GM12878 (cell line): ENCODE results near the gene MZB1. TPM values are rescaled to one million over a fixed set of nuclear protein-coding genes. Genes with fewer than 3 reads are reported as not detected.

Experiments
- ATAC-seq: fragments of 200-7000 bp; cut with Tn5 transposase; 3 replicates; pipeline ENCODE4 v1.9.1; 2020; ENCODE audit warnings: mild to moderate bottlenecking, moderate library complexity
- BruUV-seq: library from RNA; stranded (reverse); fragments of 400-500 nt; replicated peaks from 2 replicates; lab custom pipeline; 2021; lab: Mats Ljungman, UMichigan
- CTCF ChIA-PET: fragments of 300-600 bp; sonication (Branson Sonifier 250); formaldehyde crosslinking; extraction: SDS; loops from one replicate; lab custom pipeline; 2021; ENCODE audit warnings: inconsistent platforms; lab: Yijun Ruan, JAX
- POLR2A ChIA-PET: fragments of 350-600 bp; formaldehyde crosslinking; extraction: SDS; loops from one replicate; lab custom pipeline; 2021; ENCODE audit warnings: inconsistent platforms; lab: Charles Lee
- RAD21 ChIA-PET: fragments of 300-600 bp; sonication (Branson Sonifier 250); formaldehyde crosslinking; loops from one replicate; lab custom pipeline; 2023; ENCODE audit warnings: antibody characterized with exemption; ENCODE audit not compliant: unreplicated experiment; lab: Charles Lee
- SMC1A ChIA-PET: fragments of 300-600 bp; sonication (Branson Sonifier 250); formaldehyde crosslinking; loops from one replicate; lab custom pipeline; 2023; ENCODE audit not compliant: unreplicated experiment, uncharacterized antibody; lab: Charles Lee
- DNase-seq: peaks from one replicate; pipeline ENCODE4 v3.0.0-alpha.2; 2011; ENCODE audit warnings: low read depth, low spot score
- FAIRE-seq: peaks from 3 replicates; lab custom pipeline; 2011; peaks lifted over from hg19 to GRCh38; lab: Jason Lieb, UNC
- H2AFZ ChIP-seq: 2 replicates; pipeline ENCODE4 v1.6.0; 2011; ENCODE audit warnings: low read depth, low read length, control low read depth; ENCODE audit not compliant: control insufficient read depth
- H3K27ac ChIP-seq: 2 replicates; pipeline ENCODE4 v1.5.1; 2011; ENCODE audit warnings: control low read depth; ENCODE audit not compliant: control insufficient read depth, insufficient read depth
- H3K27me3 ChIP-seq, 2 experiments: replicated peaks in 1 of 2; 2 replicates each; pipeline versions ENCODE4 v1.6.0 to v1.6.1; 2011; ENCODE audit warnings: low read length in 1 of 2; ENCODE audit not compliant: control insufficient read depth in 2 of 2, insufficient read depth in 2 of 2
- H3K36me3 ChIP-seq, 2 experiments: 2 replicates each; pipeline ENCODE4 v1.5.1; 2011; ENCODE audit warnings: low read length in 1 of 2; ENCODE audit not compliant: control insufficient read depth in 2 of 2, insufficient read depth in 2 of 2
- H3K4me1 ChIP-seq: 2 replicates; pipeline ENCODE4 v1.6.1; 2011; ENCODE audit warnings: mild to moderate bottlenecking, low read length, moderate library complexity, mixed read lengths; ENCODE audit not compliant: control insufficient read depth, insufficient read depth
- H3K4me2 ChIP-seq: 2 replicates; pipeline ENCODE4 v1.6.0; 2011; ENCODE audit warnings: control low read depth; ENCODE audit not compliant: control insufficient read depth, insufficient read depth
- H3K4me3 ChIP-seq: fragments of 200-600 bp; sonication (generic); 2 replicates; pipeline ENCODE4 v1.5.1; 2016
- H3K79me2 ChIP-seq: 2 replicates; pipeline ENCODE4 v1.6.0; 2011; ENCODE audit warnings: low read length; ENCODE audit not compliant: control insufficient read depth, insufficient read depth
- H3K9ac ChIP-seq: 2 replicates; pipeline ENCODE4 v1.8.0; 2011; ENCODE audit warnings: low read length, control low read depth, mixed read lengths; ENCODE audit not compliant: control insufficient read depth, insufficient read depth
- H3K9me3 ChIP-seq: replicated peaks from 3 replicates; pipeline ENCODE4 v1.5.1; 2011; ENCODE audit warnings: mild to moderate bottlenecking, low read length; ENCODE audit not compliant: control insufficient read depth, insufficient read depth
- H4K20me1 ChIP-seq: 2 replicates; pipeline ENCODE4 v1.6.0; 2011; ENCODE audit not compliant: control insufficient read depth, insufficient read depth
- ATF7 ChIP-seq: fragments of 450-650 bp; IDR thresholded peaks from 2 replicates; pipeline ENCODE4 v1.6.1; 2016; ENCODE audit warnings: low read depth, mild to moderate bottlenecking
- SRF ChIP-seq, 2 experiments: IDR thresholded peaks; 2 replicates each; pipeline ENCODE4 v1.6.1; 2011; ENCODE audit warnings: low read depth in 2 of 2, low read length in 2 of 2, mild to moderate bottlenecking in 1 of 2, moderate library complexity in 1 of 2
- TBL1XR1 ChIP-seq: IDR thresholded peaks from 2 replicates; pipeline ENCODE4 v1.6.1; 2012; ENCODE audit warnings: low read depth, low read length, improper control_type of control experiment
- TCF3 ChIP-seq: IDR thresholded peaks from 2 replicates; pipeline ENCODE4 v1.6.1; 2012; ENCODE audit warnings: low read depth, mild to moderate bottlenecking, low read length, borderline replicate concordance; ENCODE audit not compliant: insufficient read depth
- ZNF217 ChIP-seq: fragments of 450-650 bp; IDR thresholded peaks from 2 replicates; pipeline ENCODE4 v1.6.1; 2017; ENCODE audit warnings: antibody characterized with exemption, mild to moderate bottlenecking
- ZNF24 ChIP-seq: fragments of 450-650 bp; IDR thresholded peaks from 2 replicates; pipeline ENCODE4 v1.6.1; 2017; ENCODE audit warnings: antibody characterized with exemption, mild to moderate bottlenecking
- ZZZ3 ChIP-seq: IDR thresholded peaks from 2 replicates; pipeline ENCODE4 v1.6.1; 2011; ENCODE audit warnings: low read depth; ENCODE audit not compliant: control insufficient read depth, insufficient read length
- WGBS: methylation state at CpG from one replicate; pipeline ENCODE4 v1.1.6; 2016; ENCODE audit warnings: low lambda C conversion rate; ENCODE audit not compliant: insufficient replicate concordance, insufficient coverage; ENCODE audit errors: missing lambda C conversion rate; 5-methylcytosine and 5-hydroxymethylcytosine counted together
- in situ Hi-C: fragments of 300-500 bp; cut with MboI; formaldehyde crosslinking; loops from 9 replicates; pipeline ENCODE4 v1.14.3; 2018; ENCODE audit warnings: mixed read lengths
- intact Hi-C: fragments of 100-400 bp; cut with micrococcal nuclease; formaldehyde crosslinking; loops from one replicate; pipeline ENCODE4 v1.14.2; 2022; ENCODE audit not compliant: unreplicated experiment
- polyA plus RNA-seq, 11 experiments: library from polyadenylated mRNA; depleted of rRNA in 4 of 11; unstranded in 6 of 11; stranded (reverse) in 5 of 11; fragments of >200 nt; fragmentation: Nextera tagmentation in 4 of 11; fragmentation: Illumina TruSeq in 1 of 11; extraction: Ambion mirVana in 4 of 11; extraction: Trizol in 1 of 11; gene quantifications; 1 replicate in 1 of 11; 2 replicates in 10 of 11; pipeline versions ENCODE4 v1.2.1 to v1.2.3, GENCODE V29; 2011 to 2016; ENCODE audit warnings: inconsistent platforms in 2 of 11, missing spikeins in 2 of 11, low read depth in 1 of 11
- total RNA-seq, 4 experiments: library from RNA; depleted of rRNA in 3 of 4; stranded (reverse); fragments of >200 nt in 3 of 4; fragmentation: Illumina TruSeq in 1 of 4; extraction: Trizol in 1 of 4; gene quantifications; 2 replicates each; pipeline versions ENCODE4 v1.2.1 to v1.2.3, GENCODE V29; 2013 to 2021
- TF ChIP-seq, protein P1 (sequence below): fragments of 450-650 bp; IDR thresholded peaks from 2 replicates; pipeline ENCODE4 v1.6.1; 2018; ENCODE audit warnings: borderline replicate concordance, mild to moderate bottlenecking; ENCODE audit not compliant: partially characterized antibody
- TF ChIP-seq, protein P2 (sequence below): fragments of 450-650 bp; IDR thresholded peaks from 2 replicates; pipeline ENCODE4 v1.6.1; 2017; ENCODE audit warnings: mild to moderate bottlenecking, moderate library complexity
- TF ChIP-seq, protein P3 (sequence below): IDR thresholded peaks from 2 replicates; pipeline ENCODE4 v1.6.1; 2011; ENCODE audit warnings: mild to moderate bottlenecking, low read depth, low read length, moderate library complexity; ENCODE audit not compliant: insufficient replicate concordance
- TF ChIP-seq, protein P4 (sequence below): fragments of 450-650 bp; formaldehyde crosslinking; IDR thresholded peaks from 2 replicates; pipeline ENCODE4 v1.4.0; 2022; ENCODE audit warnings: mild to moderate bottlenecking, moderate library complexity

The MZB1 gene
- total and polyA plus RNA-seq, 10 of the 15 experiments (the other 5 are each of a cell fraction or from before 2014, with no cell fraction given): 19.3 to 406 (median 188) TPM

DNA sequence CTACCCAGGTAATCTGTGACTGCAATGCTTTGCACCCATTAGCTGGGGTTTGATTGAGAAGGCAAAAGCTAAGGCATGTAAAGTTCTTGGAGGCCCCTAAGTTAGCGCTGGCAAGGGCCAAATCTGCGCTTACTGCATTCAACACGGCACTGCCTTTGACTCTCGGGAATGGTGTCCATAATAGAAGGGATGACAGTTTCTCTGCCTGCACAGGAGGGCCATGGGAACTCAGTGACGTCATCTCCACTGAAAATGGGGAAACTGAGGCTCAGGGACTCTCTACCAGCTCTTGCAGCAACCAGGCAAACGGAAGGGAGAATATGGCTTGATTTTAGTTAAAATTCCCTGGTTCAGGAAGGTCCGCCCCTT is 13.7 kb upstream of the MZB1 start:
- H2AFZ ChIP-seq: peak overlapping the region; percentile 70
- FAIRE-seq (no peak), DNase-seq (no peak), ATAC-seq (no peak)
- WGBS: 5% methylated on average over 7 of the region's 7 CpGs
- CTCF ChIA-PET: interaction anchor here (0.7 to 3.5 kb wide), 17 partner anchors 8 to 248 kb away, joined by 3 to 26 read pairs (median 4); partner anchors contain the start of genes DNAJC18, MATR3 and MZB1
- SMC1A ChIA-PET: interaction anchor here (1.0 to 5.0 kb wide), 9 partner anchors 11 to 131 kb away, joined by 3 to 19 read pairs (median 6); partner anchors contain the start of genes MZB1 and PAIP2
- intact Hi-C loops (no loop called here), in situ Hi-C loops (no loop called here)
- RAD21 ChIA-PET: interaction anchor here (0.7 to 3.1 kb wide), 11 partner anchors 12 to 152 kb away, joined by 3 to 17 read pairs (median 7); partner anchors contain the start of genes DNAJC18, MZB1 and PAIP2
- POLR2A ChIA-PET: interaction anchor here (0.5 to 7.0 kb wide), 12 partner anchors 10 to 247 kb away, joined by 3 to 74 read pairs (median 3); partner anchors contain the start of genes DNAJC18, MZB1 and PAIP2
- H3K36me3 ChIP-seq: no peaks in the 10 kb centered on the region; a peak in 1 of 4 replicates
- H3K4me3 ChIP-seq: peak overlapping the region; percentile 74
- H3K27me3 ChIP-seq: no peaks in the 10 kb centered on the region
- H4K20me1 ChIP-seq: no peaks in the 10 kb centered on the region
- peaks cover 3% of the 10 kb centered on the region; the same call in 1 of the 2 replicates for H3K79me2 ChIP-seq
- H3K9ac ChIP-seq: peak overlapping the region; percentile 67
- H3K27ac ChIP-seq: peak overlapping the region; percentile 83
- peaks cover 33% of the 10 kb centered on the region for H3K4me1 ChIP-seq
- no peaks in the 10 kb centered on the region; the same call in 2 of the 3 replicates for H3K9me3 ChIP-seq
- H3K4me2 ChIP-seq: peak overlapping the region; percentile 98
- BruUV-seq: TSS peak; percentile 88
- TF ChIP-seq SRF (IDR thresholded peaks at IDR 0.05; ENCODE audit: low read depth in 2 of 2, low read length in 2 of 2) (0 out of 4 replicates have a peak, but pooled peaks of 1 of the 2 experiments have one; percentile 41), ZZZ3 (no peak), ZNF24 (no peak), TBL1XR1 (peak; percentile 4; the same call in 1 of the 2 replicates), ZNF217 (no peak), ATF7 (peak; percentile 98), TCF3 (no peak)
- TF ChIP-seq, protein P1, sequence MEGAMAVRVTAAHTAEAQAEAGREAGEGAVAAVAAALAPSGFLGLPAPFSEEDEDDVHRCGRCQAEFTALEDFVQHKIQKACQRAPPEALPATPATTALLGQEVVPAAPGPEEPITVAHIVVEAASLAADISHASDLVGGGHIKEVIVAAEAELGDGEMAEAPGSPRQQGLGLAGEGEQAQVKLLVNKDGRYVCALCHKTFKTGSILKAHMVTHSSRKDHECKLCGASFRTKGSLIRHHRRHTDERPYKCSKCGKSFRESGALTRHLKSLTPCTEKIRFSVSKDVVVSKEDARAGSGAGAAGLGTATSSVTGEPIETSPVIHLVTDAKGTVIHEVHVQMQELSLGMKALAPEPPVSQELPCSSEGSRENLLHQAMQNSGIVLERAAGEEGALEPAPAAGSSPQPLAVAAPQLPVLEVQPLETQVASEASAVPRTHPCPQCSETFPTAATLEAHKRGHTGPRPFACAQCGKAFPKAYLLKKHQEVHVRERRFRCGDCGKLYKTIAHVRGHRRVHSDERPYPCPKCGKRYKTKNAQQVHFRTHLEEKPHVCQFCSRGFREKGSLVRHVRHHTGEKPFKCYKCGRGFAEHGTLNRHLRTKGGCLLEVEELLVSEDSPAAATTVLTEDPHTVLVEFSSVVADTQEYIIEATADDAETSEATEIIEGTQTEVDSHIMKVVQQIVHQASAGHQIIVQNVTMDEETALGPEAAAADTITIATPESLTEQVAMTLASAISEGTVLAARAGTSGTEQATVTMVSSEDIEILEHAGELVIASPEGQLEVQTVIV: no peak
- TF ChIP-seq, protein P2, sequence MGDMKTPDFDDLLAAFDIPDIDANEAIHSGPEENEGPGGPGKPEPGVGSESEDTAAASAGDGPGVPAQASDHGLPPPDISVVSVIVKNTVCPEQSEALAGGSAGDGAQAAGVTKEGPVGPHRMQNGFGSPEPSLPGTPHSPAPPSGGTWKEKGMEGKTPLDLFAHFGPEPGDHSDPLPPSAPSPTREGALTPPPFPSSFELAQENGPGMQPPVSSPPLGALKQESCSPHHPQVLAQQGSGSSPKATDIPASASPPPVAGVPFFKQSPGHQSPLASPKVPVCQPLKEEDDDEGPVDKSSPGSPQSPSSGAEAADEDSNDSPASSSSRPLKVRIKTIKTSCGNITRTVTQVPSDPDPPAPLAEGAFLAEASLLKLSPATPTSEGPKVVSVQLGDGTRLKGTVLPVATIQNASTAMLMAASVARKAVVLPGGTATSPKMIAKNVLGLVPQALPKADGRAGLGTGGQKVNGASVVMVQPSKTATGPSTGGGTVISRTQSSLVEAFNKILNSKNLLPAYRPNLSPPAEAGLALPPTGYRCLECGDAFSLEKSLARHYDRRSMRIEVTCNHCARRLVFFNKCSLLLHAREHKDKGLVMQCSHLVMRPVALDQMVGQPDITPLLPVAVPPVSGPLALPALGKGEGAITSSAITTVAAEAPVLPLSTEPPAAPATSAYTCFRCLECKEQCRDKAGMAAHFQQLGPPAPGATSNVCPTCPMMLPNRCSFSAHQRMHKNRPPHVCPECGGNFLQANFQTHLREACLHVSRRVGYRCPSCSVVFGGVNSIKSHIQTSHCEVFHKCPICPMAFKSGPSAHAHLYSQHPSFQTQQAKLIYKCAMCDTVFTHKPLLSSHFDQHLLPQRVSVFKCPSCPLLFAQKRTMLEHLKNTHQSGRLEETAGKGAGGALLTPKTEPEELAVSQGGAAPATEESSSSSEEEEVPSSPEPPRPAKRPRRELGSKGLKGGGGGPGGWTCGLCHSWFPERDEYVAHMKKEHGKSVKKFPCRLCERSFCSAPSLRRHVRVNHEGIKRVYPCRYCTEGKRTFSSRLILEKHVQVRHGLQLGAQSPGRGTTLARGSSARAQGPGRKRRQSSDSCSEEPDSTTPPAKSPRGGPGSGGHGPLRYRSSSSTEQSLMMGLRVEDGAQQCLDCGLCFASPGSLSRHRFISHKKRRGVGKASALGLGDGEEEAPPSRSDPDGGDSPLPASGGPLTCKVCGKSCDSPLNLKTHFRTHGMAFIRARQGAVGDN: peak; percentile 17; the same call in 1 of the 2 replicates
- TF ChIP-seq, protein P3, sequence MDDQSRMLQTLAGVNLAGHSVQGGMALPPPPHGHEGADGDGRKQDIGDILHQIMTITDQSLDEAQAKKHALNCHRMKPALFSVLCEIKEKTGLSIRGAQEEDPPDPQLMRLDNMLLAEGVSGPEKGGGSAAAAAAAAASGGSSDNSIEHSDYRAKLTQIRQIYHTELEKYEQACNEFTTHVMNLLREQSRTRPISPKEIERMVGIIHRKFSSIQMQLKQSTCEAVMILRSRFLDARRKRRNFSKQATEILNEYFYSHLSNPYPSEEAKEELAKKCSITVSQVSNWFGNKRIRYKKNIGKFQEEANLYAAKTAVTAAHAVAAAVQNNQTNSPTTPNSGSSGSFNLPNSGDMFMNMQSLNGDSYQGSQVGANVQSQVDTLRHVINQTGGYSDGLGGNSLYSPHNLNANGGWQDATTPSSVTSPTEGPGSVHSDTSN: no peak
- TF ChIP-seq, protein P4, sequence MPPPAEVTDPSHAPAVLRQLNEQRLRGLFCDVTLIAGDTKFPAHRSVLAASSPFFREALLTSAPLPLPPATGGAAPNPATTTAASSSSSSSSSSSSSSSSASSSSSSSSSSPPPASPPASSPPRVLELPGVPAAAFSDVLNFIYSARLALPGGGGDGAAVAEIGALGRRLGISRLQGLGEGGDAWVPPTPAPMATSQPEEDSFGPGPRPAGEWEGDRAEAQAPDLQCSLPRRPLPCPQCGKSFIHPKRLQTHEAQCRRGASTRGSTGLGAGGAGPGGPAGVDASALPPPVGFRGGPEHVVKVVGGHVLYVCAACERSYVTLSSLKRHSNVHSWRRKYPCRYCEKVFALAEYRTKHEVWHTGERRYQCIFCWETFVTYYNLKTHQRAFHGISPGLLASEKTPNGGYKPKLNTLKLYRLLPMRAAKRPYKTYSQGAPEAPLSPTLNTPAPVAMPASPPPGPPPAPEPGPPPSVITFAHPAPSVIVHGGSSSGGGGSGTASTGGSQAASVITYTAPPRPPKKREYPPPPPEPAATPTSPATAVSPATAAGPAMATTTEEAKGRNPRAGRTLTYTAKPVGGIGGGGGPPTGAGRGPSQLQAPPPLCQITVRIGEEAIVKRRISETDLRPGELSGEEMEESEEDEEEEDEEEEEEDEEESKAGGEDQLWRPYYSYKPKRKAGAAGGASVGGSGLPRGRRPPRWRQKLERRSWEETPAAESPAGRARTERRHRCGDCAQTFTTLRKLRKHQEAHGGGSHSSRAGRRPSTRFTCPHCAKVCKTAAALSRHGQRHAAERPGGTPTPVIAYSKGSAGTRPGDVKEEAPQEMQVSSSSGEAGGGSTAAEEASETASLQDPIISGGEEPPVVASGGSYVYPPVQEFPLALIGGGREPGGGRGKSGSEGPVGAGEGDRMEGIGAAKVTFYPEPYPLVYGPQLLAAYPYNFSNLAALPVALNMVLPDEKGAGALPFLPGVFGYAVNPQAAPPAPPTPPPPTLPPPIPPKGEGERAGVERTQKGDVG: no peak
